Skeletal muscle cell (primary cell): Measurements from ENCODE around the gene BTG4.

ENCODE experiments used
- DNase-seq: peaks from one replicate; pipeline ENCODE4 v3.0.0-alpha.2; 2010; ENCODE audit warnings: low read depth
- H3K4me3 ChIP-seq: 2 replicates; pipeline ENCODE4 v1.5.1; 2011; ENCODE audit warnings: low read depth, mild to moderate bottlenecking, control low read depth, low read length, moderate library complexity

BTG4 gene

DNA sequence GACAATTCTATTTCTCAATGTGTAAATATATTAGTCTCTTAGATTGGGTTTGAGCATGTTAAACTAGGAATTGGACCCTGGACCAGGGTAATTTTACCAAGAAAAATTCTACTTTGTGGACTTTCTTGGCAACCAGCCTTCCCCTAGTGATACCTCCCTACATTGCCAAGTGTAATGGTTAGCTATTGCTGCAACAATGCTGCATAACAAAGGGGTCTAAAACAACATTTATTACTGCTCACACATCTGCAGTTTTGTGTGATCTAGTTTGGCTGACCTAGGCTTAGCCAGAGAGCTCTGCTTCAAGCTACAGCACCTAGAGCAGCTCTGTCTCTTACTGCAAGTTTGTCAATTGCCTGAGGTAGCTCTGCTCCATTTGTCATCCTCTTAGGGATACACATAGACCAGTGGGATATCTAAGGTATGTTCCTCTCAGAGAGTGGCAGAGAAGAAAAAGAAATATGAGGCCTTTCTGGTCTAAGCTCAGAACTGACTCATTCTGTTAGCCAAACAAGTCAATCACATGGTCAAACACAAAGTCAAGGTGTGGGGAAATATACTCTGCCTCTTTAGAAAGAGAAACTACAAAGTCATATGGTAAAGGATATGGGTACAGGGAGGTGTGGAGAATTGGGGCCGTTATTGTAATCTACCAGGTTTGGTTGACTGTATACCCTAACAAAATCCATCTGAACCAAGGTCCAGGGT lies 26.4 kb upstream of the BTG4 start:
- H3K4me3 ChIP-seq: no peak overlapping the region
- no peak for DNase-seq

DNA sequence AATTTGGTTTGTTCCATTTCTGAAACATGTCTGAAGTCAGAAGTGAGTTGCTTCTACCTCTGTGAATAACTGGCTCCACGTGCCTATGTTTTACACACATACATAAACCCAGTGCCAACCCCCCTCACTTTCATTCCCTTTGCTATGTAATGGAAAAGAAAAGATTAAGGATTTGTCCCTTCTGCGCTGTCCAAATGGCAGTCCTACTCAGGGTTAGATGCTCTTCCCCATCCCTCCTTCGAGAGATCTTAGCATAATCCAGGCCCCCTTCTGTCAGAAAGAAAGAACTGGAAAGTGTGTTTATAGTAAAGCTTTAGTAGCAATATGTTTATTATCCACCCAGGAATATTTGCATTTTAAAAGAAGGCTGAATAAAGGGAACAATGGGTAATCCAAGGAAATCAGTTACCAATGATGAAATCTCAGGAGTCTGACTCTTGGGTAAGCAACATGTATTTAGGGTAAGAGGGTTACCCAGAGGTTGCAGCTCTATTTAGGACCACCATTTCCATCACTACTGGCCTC lies 25.2 kb upstream of the BTG4 start:
- DNase-seq: no peak
- no peak overlapping the region for H3K4me3 ChIP-seq

DNA sequence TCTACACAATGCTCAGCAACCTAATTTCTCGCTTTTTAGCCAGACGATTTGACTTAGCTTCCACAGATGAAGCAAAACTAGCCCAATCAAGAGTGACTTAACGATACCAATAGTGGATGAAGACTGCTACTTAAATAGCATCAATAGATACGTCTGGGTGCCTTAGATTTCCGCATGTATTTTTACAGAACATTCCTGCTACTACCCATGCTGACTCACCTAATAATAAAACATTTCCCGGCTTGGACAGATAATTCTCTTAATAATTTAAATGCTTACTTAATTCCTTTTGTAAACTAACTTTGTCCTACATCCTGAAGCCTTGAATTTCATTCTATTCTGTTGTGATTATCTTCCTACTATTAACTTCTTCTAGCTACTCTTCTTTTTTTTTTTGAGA lies 23.1 kb upstream of the BTG4 start:
- no peak overlapping the region for H3K4me3 ChIP-seq
- no peak for DNase-seq

DNA sequence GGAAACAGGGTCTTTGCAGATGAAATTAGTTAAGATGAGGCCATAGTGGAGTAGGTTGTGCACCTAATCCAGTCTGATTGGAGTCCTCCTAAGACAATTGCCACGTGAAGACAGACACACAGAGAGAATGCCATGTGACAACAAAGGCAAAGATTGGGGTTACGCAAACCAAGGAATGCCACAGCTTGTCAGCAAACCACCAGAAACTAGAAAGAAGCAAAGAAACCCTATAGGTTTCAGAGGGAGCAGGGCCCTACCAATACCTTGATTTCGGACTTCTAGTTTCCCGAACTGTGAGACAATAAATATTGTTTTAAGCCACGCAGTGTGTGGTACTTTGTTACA lies 20.2 kb upstream of the BTG4 start:
- no peak for DNase-seq
- H3K4me3 ChIP-seq: no peak overlapping the region

DNA sequence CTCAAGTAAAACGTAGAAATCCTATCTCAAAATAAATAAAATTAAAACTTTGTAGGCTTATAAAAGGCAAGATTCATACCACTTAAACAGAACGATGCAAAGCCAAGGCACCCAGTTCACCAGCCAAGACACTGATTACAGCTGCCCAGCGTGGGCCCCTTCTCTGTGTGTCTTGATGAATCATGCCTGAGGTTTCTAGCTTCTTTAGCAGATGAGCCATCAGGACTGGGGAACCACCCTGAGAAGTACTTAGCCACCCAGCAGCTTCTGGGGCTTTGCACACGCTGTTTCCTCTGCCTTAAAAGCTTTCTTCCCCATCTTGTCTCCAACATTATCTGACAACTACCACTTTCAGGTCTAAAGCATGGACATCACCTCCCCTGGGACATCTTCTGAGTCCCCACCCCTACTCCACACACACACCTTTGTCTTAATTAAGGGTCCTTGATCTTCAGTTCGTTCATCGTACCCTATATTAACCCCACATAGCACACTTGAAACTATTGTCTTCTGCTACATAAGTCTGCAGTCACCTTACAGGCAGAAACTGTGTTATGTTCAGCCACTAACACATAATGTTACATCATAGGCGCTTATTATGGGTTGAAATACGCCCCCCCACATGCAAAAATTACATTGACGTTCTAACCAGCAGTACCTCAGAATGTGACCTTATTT lies 19.6 kb upstream of the BTG4 start:
- DNase-seq: peak; percentile 82
- H3K4me3 ChIP-seq: no peak overlapping the region

DNA sequence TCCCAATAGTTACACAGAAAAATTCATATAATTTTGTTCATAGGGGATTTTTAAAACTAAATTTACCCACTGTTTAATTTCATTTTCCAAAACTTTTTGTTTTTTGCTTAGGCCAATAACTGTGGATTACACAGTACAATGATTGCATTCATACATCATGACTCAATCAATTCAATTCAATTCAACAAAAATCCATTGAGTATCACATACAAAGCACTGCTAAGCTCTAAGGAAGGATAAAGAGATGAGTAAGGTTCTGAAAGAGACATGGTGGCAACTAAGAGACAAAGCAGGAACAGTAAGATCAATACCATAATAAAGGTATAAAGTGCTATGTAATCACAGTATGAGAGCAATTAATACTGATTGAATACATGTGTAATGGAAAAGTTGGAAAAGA lies 18.9 kb upstream of the BTG4 start:
- H3K4me3 ChIP-seq: no peak overlapping the region
- DNase-seq: no peak

DNA sequence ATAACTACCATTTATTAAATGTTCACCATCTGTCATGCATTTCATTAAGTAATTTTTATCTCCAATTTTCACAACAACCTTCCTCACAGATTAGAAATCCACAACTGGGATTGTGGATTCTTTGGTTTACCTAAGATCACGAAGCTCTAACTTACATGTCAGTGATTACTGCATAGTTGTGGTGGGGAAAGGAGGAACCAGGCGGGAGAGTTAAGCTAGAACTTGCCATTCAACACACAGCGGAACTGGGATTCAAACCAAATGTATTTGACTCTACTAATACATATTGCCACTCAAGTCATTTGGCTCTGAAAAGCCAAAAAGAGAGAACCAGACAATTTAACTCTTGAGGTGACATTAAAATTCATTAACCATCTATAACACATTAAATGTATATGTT lies 17.9 kb upstream of the BTG4 start:
- DNase-seq: no peak
- no peak overlapping the region for H3K4me3 ChIP-seq

DNA sequence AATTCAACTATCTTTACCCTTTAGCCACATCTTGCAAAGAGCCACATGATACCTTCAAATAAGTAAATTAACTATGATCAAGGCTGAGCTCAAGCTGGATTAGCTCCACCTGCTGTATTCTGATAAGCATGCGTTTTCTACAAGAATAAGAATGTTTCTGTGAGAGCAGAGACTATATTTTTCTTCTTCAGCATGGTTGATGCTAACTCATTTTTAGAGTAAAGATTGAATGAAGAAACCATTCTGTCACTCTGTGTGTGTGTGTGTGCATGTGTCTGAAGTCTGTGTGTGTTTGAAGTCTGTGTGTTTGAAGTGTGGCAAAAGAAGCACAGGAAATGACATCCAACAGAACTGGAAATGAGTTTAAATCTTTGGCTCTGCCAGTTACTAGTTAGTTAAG lies 16.4 kb upstream of the BTG4 start:
- no peak overlapping the region for H3K4me3 ChIP-seq
- no peak for DNase-seq

DNA sequence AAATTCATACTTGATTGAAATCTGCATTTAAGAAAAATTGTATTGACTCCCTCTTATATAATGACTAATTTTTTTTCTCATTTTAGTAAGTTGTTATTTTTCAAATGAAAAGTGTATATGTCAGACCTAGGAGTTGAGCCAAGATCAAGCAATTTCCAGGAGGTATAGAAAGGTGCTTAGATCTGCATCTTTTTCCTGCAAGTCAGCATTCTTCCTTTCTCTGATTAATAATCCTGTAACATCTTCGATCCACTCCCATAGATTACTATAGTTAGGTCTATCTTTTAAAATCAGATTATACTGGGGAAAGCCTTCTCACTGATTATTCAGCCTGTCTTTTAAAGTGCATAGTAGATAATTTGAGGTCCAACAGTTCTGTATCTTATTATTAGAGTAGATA lies 15.1 kb upstream of the BTG4 start:
- no peak for DNase-seq
- no peak overlapping the region for H3K4me3 ChIP-seq

DNA sequence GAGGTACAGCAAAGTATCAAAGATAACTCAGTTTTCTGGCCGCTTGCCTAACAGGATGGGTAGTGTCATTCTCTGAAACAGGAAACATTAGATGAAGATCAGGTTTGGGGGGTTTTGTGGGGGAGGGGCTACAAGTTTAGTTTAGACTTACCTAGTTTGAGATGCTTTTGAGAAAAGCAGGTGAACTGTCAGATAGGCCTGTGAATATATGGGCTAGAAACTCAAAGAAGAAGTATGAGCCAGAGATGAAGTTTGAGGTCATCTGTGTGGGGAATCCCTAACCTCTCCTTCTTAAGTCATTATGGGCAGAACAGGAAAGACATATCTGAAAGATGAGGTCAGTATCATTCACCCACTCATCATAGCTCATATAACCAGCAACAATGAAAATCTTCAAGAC lies 14.3 kb upstream of the BTG4 start:
- peak; percentile 46 for DNase-seq
- H3K4me3 ChIP-seq: no peak overlapping the region

DNA sequence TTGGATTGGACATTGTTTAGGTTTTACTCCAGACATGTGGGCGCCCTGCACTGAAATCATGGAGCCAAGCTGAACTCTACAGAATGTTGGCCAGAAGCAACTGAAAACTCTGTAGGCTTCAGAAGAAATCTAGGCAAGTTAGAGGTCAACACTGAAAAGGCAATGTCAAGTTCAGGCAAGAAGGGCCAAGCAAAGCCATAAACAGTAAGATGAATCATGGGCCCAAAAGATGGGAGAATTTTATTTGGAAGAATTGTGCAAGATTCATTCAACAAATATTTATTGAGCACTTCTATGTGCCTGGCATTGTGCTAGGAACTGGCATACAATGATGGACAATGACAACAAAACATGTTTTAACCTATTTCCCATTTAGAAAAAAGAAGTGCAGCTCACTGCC lies 13.3 kb upstream of the BTG4 start:
- DNase-seq: no peak
- no peak overlapping the region for H3K4me3 ChIP-seq

DNA sequence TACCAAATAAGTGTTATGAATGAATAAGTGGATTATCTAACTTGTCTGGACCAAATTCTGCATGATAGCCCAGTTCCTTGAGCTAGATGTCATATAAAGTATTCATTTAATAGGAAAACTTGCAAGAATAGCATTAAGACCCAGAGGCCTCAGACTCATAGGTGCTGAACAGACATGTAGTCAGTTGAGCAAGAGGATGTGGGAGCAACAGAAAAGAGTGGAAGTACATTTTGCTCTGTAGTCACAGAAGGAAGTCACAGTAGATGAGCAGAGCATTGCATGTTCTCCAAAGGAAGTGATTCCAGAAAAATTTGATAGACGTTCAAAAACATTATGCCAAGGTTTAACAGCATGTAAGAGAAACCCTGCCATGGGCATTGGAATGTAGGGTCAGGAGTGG lies 11.9 kb upstream of the BTG4 start:
- H3K4me3 ChIP-seq: no peak overlapping the region
- no peak for DNase-seq

DNA sequence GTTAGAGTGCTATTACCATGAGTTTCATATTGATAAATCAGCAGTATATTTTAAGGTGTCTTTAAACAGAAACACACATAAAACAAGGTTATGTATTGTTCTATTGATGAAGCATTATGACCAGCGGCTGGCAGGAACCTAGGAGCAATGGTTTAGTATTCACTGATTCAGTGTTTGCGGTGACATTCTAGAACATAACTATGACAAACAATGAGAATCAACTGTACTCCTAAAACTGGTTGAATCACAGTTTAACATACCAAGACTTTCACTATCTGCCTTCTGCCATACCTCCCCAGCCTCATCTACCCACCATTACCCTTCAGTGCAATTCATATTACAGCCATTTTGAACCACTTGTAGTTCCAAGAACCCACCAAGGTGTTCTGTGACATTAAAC lies 11.2 kb upstream of the BTG4 start:
- H3K4me3 ChIP-seq: no peak overlapping the region
- DNase-seq: no peak

DNA sequence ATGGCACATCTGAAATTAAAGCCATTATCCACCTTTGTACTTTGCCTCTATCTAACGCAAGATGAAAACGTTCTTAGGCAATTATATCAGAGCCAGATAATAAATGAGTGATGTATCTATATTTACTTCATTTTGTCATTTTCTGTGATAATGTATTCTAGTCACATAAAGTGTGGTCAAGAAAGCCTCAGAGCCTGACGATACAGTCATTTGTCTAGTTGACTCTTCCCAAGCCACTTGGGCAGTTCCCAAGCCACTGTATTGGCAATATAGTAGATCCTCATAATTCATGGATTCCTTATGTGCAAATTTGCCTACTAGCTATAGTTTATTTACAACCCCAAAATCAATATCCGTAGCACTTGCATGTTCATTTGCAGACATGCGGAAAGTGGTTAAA lies 10.2 kb upstream of the BTG4 start:
- H3K4me3 ChIP-seq: no peak overlapping the region
- DNase-seq: no peak

DNA sequence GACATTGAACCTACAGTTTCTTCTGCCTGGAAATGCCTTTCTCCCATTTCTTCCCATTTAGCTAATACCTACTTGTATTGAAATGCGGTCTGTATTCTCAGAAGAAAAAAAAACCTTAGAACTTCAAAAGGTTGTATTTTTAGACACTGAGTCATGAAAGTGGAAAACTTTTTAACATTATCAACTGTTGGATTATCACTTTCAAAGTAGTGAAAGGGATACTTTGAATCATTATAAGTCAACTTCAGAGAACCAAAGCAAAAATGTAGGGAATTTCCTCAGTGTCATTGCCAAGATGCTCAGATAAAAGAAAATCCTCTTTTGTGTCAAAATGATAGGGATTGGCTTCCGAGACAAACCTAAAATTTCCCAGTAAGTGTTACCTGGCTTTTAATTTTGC lies 8.9 kb upstream of the BTG4 start:
- DNase-seq: no peak
- H3K4me3 ChIP-seq: no peak overlapping the region

DNA sequence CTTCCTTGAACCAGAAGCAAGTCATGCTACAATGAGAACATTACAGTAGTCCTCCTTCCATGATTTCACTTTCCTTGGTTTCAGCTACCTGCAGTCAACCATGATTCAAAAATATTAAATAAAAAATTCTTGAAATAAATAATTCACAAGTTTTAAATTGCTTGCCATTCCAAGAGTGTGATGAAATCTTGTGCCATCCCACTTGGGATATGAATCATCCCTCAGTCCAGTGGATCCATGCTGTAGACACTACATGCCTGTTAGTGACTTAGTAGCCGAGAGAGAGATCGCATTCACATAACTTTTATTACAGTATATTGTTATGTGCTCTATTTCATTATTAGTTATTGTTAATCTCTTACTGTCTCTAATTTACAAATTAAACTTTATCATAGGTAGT lies 8.4 kb upstream of the BTG4 start:
- H3K4me3 ChIP-seq: no peak overlapping the region
- DNase-seq: peak; percentile 45

DNA sequence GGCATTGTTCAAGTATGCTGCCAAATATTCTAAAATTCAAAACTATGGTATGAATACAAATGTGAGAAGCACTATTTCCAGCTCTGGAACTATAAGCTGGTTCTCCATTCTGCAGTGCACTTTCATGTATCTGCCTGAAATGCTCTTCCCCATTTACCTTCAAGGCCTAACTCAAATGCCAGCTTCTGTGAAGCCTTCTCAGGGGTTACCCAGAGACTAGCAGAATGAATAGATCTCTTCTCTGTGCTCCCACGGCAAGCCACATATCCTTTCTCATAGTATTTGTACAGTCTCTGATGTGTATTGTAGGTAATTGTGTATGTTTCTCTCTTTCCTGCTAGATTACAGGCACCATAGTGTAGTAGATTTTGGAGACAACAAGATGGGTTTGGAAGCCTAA lies 6.5 kb upstream of the BTG4 start:
- DNase-seq: no peak
- no peak overlapping the region for H3K4me3 ChIP-seq

DNA sequence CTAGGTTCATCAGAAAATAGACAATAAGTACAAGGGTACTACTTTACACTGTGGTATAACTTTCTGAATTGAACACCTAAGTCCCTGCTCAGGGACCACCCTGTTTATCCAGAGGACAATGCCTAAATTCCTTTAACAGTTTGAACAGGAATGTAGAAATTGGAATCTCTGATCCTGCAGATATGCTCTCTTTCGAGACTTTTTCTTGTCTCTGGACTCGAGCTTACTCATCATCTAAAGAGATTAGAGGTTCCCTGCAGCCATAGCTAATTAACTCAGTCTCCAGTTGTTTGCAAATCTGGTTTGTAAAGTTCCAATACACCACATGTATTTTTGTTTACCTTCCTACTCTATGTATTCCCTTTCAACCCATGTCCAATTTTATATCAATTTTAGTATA lies 3.4 kb upstream of the BTG4 start:
- H3K4me3 ChIP-seq: no peak overlapping the region
- no peak for DNase-seq

DNA sequence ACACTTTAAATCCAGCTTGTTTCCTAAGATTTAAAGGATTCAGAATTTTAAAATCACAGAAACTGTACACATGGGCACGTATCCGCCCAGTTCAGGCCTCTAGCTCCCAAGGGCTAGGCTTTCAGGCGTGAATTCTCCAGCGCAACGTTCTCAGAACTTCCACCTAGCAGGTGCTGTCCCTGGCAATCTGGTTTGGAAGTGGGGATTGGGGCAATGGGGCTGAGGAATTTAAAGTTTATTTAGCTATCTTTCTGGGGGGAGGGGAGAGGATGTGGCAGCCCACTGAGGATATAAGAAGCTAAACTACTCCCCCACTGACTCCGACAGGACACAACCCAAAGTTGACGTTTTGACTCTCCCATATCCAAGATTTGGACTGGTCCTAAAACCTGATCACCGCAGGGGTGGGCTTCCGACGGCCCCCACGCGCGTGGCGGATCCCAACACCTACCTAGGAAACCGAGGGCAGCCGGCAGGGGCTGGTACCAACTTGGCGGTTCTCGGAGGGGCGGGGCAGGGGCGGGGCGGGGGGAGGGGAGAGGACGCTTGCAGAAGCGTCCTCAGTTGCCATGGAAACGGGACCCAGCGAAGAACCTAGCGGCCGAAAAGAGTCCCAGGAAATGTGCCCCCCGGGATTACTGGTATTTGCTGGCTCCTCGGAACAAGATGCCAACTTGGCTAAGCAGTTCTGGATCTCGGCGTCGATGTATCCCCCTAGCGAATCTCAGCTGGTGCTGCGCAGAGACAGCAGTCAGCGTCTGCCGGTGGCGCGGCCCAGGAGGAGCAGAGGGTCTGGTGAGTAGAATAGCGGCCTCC lies 2.2 kb upstream of the BTG4 start, which contains the start of gene HOATZ:
Gene HOATZ (plus strand): TSS at position 563 of the 816 bp plus-strand sequence. CDS start 7 bp downstream, at position 570.
- no peak for DNase-seq
- peak within 1 kb of the TSS; percentile 37 for H3K4me3 ChIP-seq

DNA sequence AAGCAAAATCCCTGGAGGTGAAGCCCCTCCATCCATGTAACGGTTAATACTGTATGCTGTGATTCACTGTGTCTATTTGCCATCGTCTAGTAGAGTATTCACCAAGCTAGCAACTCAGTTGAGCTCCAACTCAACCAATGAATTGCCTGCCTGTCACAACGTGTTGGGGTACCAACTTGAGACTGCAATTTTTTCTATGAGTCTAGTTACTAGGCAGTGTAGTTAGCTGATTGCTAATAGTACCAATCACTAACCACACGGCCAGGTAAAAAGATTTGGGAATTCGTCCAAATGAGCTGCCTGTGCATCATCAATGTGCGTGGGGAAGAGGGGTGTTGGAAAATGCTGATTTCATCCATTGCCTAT lies 1.0 kb upstream of the BTG4 start:
- DNase-seq: no peak
- peak overlapping the region; percentile 44 for H3K4me3 ChIP-seq

DNA sequence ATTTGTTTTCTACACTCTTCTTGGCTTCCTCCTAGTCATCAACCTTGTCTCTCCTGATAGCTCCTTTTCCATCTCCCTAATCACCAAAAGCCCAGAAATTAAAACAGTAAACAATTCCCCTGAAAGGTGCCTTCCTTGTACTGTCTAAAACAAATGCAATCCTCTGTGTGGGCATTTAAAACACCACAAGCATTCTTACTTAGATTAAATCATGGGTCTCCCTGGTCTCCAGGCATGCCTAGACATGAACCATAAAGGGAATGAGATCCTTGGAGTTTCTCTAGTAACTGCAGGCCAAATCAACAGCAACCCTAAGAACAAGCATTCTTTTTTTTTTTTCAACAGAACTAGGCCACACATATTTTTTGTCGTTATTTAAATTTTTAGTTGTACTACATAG lies 1.9 kb downstream of the BTG4 start:
- no peak for DNase-seq
- H3K4me3 ChIP-seq: no peak overlapping the region
